DND-41 (cell line): ENCODE measurements around the gene CTNS.
A peak's percentile ranks its signal among the peaks of the same experiment; 100 is the strongest.

Experiments used
- ATAC-seq: fragments of 200-7000 bp; cut with Tn5 transposase; 3 replicates; pipeline ENCODE4 v1.9.1; 2021; ENCODE audit warnings: low read depth; ENCODE audit not compliant: insufficient read depth
- DNase-seq: peaks from one replicate; pipeline ENCODE4 v3.0.0-alpha.2; 2020
- H2AFZ ChIP-seq: 2 replicates; pipeline ENCODE4 v1.6.0; 2012; ENCODE audit warnings: low read depth, low read length
- H3K27ac ChIP-seq: 2 replicates; pipeline ENCODE4 v1.5.1; 2012; ENCODE audit warnings: low read length, inconsistent platforms
- H3K27me3 ChIP-seq: fragments of 200-600 bp; sonication (generic); 2 replicates; pipeline ENCODE4 v1.6.0; 2012; ENCODE audit warnings: low read length, mild to moderate bottlenecking, inconsistent platforms; ENCODE audit not compliant: insufficient read depth, poor library complexity
- H3K36me3 ChIP-seq: 2 replicates; pipeline ENCODE4 v1.5.1; 2012; ENCODE audit warnings: low read length, inconsistent platforms; ENCODE audit not compliant: insufficient read depth
- H3K4me1 ChIP-seq: 2 replicates; pipeline ENCODE4 v1.5.1; 2012; ENCODE audit warnings: mild to moderate bottlenecking, low read length; ENCODE audit not compliant: insufficient read depth
- H3K4me2 ChIP-seq: 2 replicates; pipeline ENCODE4 v1.6.0; 2012; ENCODE audit warnings: mild to moderate bottlenecking, moderate library complexity, low read length, inconsistent platforms; ENCODE audit not compliant: insufficient read depth
- H3K4me3 ChIP-seq, 2 experiments: fragments of 200-600 bp in 1 of 2; shearing (Covaris generic) in 1 of 2; 2 replicates each; pipeline ENCODE4 v1.5.1; 2012 to 2016; ENCODE audit warnings: inconsistent platforms in 2 of 2, low read length in 2 of 2, mild to moderate bottlenecking in 2 of 2, low read depth in 1 of 2, moderate library complexity in 1 of 2
- H3K79me2 ChIP-seq: 2 replicates; pipeline ENCODE4 v1.6.0; 2012; ENCODE audit warnings: low read length, inconsistent platforms; ENCODE audit not compliant: insufficient read depth
- H3K9ac ChIP-seq: 2 replicates; pipeline ENCODE4 v1.6.0; 2012; ENCODE audit warnings: low read depth, mild to moderate bottlenecking, inconsistent platforms, low read length, moderate library complexity
- H3K9me3 ChIP-seq: 2 replicates; pipeline ENCODE4 v1.5.1; 2012; ENCODE audit warnings: low read length, moderate library complexity, mild to moderate bottlenecking, inconsistent platforms; ENCODE audit not compliant: insufficient read depth, severe bottlenecking
- H4K20me1 ChIP-seq: 2 replicates; pipeline ENCODE4 v1.6.0; 2012; ENCODE audit warnings: low read length; ENCODE audit not compliant: insufficient read depth
- EZH2 ChIP-seq: IDR thresholded peaks from 3 replicates; pipeline ENCODE4 v1.6.1; 2012; ENCODE audit warnings: borderline replicate concordance, low read depth, mild to moderate bottlenecking, moderate library complexity, low read length, inconsistent platforms; ENCODE audit not compliant: severe bottlenecking
- TF ChIP-seq, protein P1 (sequence below): IDR thresholded peaks from 2 replicates; pipeline ENCODE4 v1.5.1; 2012; ENCODE audit warnings: borderline replicate concordance, low read length, moderate library complexity, mild to moderate bottlenecking; ENCODE audit not compliant: poor library complexity, severe bottlenecking; ENCODE audit errors: extremely low read depth

Gene CTNS

DNA sequence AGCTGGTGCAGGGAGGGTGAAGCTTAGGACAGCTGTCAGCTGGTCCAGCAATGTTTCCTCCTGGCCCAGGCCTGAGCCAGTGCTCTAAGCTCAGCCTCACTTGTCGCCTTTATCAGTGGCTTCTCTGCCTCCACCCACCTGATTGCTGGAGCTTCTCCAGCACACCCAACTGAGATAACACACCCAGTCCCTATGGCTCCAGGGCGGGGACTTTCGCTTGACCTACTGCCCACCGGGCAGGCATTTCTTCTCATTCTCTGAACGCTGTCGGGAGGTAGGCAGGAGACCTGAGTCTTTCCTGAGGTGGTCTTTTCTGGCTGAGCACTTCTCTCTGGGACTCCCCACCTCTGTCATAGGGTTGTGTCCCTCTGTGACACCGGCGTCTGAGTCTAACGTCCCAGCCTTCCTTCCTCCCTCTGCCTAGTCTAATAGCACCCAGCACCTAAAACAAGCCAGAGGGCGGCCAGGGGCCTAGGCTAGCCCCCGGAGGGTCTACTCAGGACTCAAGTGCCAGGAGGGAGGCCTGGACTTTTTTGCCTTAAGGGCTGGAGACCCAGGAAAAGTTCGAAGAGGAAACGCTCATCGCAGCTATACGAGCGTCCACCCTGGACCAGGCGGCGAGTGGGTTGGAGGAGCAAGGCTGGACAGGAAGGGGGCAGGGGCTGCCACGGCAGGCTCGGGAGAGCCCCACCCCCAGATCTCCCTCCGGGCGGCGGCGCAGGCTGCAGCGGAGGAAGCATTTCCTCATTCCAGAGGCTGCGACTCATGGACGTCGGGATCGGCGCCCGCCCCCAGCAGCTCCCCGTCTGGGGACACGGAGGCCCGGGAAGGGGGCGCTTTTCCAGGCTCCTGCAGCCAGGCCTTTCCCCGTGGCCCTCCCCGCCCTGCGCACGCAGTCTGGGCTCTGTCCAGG lies 31.1 kb downstream of the CTNS start:
- H3K4me2 ChIP-seq, result peak overlapping the region; percentile 93
- peaks cover 30% of the 10 kb centered on the region for H3K79me2 ChIP-seq
- DNase-seq (no peak), ATAC-seq (no peak; the same call in 2 of the 3 replicates)
- H3K9ac ChIP-seq, result peak overlapping the region; percentile 95
- no peaks in the 10 kb centered on the region for H3K27me3 ChIP-seq
- peaks cover 18% of the 10 kb centered on the region for H4K20me1 ChIP-seq
- peaks cover 30% of the 10 kb centered on the region for H3K4me1 ChIP-seq
- no peaks in the 10 kb centered on the region for H3K9me3 ChIP-seq
- H3K27ac ChIP-seq, result peak overlapping the region; percentile 81
- H3K4me3 ChIP-seq, result peak overlapping the region; percentile 65 to 95; a peak in 3 of 4 replicates
- no peak for TF ChIP-seq EZH2
- TF ChIP-seq, protein P1, sequence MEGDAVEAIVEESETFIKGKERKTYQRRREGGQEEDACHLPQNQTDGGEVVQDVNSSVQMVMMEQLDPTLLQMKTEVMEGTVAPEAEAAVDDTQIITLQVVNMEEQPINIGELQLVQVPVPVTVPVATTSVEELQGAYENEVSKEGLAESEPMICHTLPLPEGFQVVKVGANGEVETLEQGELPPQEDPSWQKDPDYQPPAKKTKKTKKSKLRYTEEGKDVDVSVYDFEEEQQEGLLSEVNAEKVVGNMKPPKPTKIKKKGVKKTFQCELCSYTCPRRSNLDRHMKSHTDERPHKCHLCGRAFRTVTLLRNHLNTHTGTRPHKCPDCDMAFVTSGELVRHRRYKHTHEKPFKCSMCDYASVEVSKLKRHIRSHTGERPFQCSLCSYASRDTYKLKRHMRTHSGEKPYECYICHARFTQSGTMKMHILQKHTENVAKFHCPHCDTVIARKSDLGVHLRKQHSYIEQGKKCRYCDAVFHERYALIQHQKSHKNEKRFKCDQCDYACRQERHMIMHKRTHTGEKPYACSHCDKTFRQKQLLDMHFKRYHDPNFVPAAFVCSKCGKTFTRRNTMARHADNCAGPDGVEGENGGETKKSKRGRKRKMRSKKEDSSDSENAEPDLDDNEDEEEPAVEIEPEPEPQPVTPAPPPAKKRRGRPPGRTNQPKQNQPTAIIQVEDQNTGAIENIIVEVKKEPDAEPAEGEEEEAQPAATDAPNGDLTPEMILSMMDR, result no peak
- H3K36me3 ChIP-seq, result peaks cover 19% of the 10 kb centered on the region
- peak overlapping the region; percentile 97 for H2AFZ ChIP-seq

DNA sequence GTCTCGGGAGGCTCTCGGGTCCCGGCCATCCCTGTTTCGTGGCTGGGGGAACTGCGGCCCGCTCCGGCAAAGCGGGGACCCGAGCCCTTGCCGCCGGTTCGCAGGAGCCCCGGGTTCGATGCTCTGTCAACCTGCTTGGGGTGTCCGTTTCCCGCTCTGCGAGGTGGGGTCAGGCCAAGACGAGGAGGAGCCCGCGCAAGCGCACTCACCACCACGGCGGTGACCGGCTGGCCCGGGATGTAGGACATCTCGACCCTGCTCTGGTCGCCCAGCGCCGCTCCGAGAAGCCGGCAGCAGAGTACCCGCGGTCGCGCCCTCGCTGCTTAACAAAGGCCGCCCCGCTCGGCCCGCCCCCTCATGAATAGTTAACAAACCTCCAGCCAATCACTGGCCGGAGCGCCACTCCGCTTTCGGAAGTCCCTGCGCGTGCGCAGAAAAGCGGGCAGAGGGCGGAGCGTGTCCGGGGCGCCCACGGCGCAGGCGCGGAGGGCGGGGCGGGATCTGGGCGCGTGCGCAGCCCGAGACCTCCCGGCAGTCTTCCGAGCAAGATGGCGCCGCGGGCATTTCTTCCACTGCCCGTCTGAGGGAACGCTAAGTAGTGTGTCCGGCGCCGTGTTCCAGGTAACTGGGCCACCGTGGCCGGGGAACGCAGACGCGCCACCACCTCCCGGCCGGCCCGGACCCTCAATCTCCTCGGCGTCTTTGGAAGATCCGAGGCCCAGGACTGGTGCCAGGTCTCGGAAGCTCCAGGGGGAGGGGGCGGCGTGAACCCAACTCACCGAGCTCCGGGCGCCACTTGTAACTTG lies 31.9 kb downstream of the CTNS start, which contains the start of the genes EMC6 and TAX1BP3:
EMC6 (plus strand) TSS at position 534 of the 806 bp plus-strand sequence. CDS start 335 bp downstream, outside the sequence.
TAX1BP3 (minus strand) TSS at position 300 of the 806 bp plus-strand sequence; CDS start at position 248, 52 bp downstream.
- Histone ChIP-seq H2AFZ (peak within 1 kb of the TSS; percentile 97), H3K4me2 (peak within 1 kb of the TSS; percentile 98), H3K79me2 (peaks cover 30% of the 10 kb centered on the region), H3K27ac (peak within 1 kb of the TSS; percentile 92), H3K9ac (peak within 1 kb of the TSS; percentile 95), H3K27me3 (no peaks in the 10 kb centered on the region), H3K36me3 (peaks cover 18% of the 10 kb centered on the region), H3K4me3 (peak within 1 kb of the TSS; percentile 95 to 97), H3K4me1 (peaks cover 30% of the 10 kb centered on the region), H4K20me1 (peaks cover 18% of the 10 kb centered on the region), H3K9me3 (no peaks in the 10 kb centered on the region)
- ATAC-seq, result peak; percentile 95
- TF ChIP-seq EZH2, result no peak
- TF ChIP-seq, protein P1, result no peak
- DNase-seq, result peak; percentile 98

DNA sequence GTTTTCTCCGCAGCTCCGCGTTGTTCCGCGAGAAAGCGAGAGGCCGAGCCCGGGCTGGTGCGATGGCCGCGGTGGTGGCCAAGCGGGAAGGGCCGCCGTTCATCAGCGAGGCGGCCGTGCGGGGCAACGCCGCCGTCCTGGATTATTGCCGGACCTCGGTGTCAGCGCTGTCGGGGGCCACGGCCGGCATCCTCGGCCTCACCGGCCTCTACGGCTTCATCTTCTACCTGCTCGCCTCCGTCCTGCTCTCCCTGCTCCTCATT lies 32.5 kb downstream of the CTNS start:
- H3K27me3 ChIP-seq, result no peaks in the 10 kb centered on the region
- H3K36me3 ChIP-seq, result peaks cover 13% of the 10 kb centered on the region
- no peaks in the 10 kb centered on the region for H3K9me3 ChIP-seq
- TF ChIP-seq, protein P1, result no peak
- TF ChIP-seq EZH2, result no peak
- peak overlapping the region; percentile 98 for H3K4me2 ChIP-seq
- DNase-seq, result no peak
- H2AFZ ChIP-seq, result peak overlapping the region; percentile 95
- H4K20me1 ChIP-seq, result peaks cover 14% of the 10 kb centered on the region
- no peak for ATAC-seq
- H3K4me1 ChIP-seq, result peaks cover 30% of the 10 kb centered on the region
- peak overlapping the region; percentile 95 for H3K9ac ChIP-seq
- H3K4me3 ChIP-seq, result peak overlapping the region; percentile 95 to 97
- peaks cover 30% of the 10 kb centered on the region for H3K79me2 ChIP-seq
- peak overlapping the region; percentile 92 for H3K27ac ChIP-seq
